ENCODE results near the gene FAM171A1.

GRCh38 chr10:15313843-15314242, 57.2 kb downstream of the FAM171A1 start:
- TF ChIP-seq CTCF (IDR thresholded peaks at IDR 0.05) (no peak), EZH2 (IDR thresholded peaks at IDR 0.05; ENCODE audit: borderline replicate concordance, insufficient read depth, low read depth, low read length, poor library complexity, severe bottlenecking) (no peak)
